Measurements from ENCODE around the gene SRA1. TPM values are rescaled to one million over a fixed set of nuclear protein-coding genes. Genes with fewer than 3 reads are reported as not detected.
"Not testable (repeated sequence)": the region's sequence is repeated elsewhere in the genome, so short reads cannot be mapped to it uniquely, and the experiment has no call there.

Gene SRA1
- total RNA-seq, 1 experiment from 2014 or later = 48.6 TPM

DNA sequence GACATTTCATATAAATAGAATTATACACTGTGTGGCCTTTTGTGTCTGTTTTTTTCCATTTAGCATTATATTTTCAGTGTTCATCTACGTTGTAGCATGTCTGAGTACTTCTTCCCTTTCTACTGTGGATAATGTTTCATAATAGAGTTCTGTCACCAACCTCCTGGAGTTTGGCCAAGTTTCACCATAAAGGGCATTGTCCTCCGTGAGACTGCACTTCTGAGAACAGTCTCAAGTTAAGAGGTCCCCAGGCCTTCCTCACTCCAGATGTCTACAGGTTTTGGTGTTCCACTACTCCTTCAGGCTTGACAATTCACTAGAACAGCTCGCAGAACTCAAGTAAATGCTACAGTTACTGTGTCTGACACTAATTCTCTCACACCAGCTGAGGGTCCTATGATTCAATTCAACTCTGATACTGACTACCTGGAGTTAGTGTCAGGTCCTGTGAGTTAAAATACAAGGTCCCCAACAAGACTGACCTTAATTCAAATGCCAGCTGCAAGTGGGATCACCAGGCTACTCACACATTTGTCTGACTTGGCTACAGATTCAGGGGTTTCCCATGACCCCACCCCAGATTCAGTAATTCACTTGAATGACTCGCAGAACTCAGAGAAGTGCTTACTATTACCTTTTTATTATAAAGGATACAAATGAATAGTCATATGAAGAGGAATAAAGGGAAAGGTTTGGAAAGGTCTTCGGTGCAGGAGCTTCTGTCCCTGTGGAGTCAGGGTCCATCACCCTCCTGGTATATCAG is 38.4 kb upstream of the SRA1 start:
- intact Hi-C loops (cut with micrococcal nuclease) = no loop called here
- no TSS peak for BruUV-seq (replicated peaks)
- no peaks in the 10 kb centered on the region for H3K9me2 ChIP-seq (replicated peaks; ENCODE audit: low read length)
- TF ChIP-seq, protein P1, sequence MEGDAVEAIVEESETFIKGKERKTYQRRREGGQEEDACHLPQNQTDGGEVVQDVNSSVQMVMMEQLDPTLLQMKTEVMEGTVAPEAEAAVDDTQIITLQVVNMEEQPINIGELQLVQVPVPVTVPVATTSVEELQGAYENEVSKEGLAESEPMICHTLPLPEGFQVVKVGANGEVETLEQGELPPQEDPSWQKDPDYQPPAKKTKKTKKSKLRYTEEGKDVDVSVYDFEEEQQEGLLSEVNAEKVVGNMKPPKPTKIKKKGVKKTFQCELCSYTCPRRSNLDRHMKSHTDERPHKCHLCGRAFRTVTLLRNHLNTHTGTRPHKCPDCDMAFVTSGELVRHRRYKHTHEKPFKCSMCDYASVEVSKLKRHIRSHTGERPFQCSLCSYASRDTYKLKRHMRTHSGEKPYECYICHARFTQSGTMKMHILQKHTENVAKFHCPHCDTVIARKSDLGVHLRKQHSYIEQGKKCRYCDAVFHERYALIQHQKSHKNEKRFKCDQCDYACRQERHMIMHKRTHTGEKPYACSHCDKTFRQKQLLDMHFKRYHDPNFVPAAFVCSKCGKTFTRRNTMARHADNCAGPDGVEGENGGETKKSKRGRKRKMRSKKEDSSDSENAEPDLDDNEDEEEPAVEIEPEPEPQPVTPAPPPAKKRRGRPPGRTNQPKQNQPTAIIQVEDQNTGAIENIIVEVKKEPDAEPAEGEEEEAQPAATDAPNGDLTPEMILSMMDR (conservative IDR thresholded peaks at IDR 0.05; ENCODE audit: low read depth, low read length) = no peak
- TF ChIP-seq EZH2 (IDR thresholded peaks at IDR 0.05; ENCODE audit: low read length, unreplicated experiment) = no peak
- TF ChIP-seq EZH2phosphoT487 (IDR thresholded peaks at IDR 0.05; ENCODE audit: borderline replicate concordance, low read length) = no peak
- H2AFZ ChIP-seq (ENCODE audit: low read length) = no peak overlapping the region
- POLR2A ChIA-PET (ENCODE audit: unreplicated experiment) = no interaction called here
- H3K4me2 ChIP-seq (ENCODE audit: low read length) = no peak overlapping the region
- H3K4me3 ChIP-seq (ENCODE audit: low read length) = no peak overlapping the region
- H3K27ac ChIP-seq (ENCODE audit: low read length) = no peak overlapping the region
- ATAC-seq = no peak
- DNase-seq = peak; percentile 26
- H3K27me3 ChIP-seq (ENCODE audit: low read length) = no peaks in the 10 kb centered on the region
- H3K36me3 ChIP-seq (ENCODE audit: low read depth, low read length) = no peaks in the 10 kb centered on the region
- no peaks in the 10 kb centered on the region for H3K79me2 ChIP-seq (ENCODE audit: low read length)
- H3K4me1 ChIP-seq (ENCODE audit: insufficient read depth, low read length) = no peaks in the 10 kb centered on the region
- H3K9me3 ChIP-seq (ENCODE audit: low read length) = no peaks in the 10 kb centered on the region
- CTCF ChIA-PET = no interaction called here
- H3K9ac ChIP-seq (ENCODE audit: low read length) = no peak overlapping the region
- no peaks in the 10 kb centered on the region for H4K20me1 ChIP-seq (ENCODE audit: low read length)
- H3F3A ChIP-seq (ENCODE audit: low read length, unreplicated experiment) = no peaks in the 10 kb centered on the region

DNA sequence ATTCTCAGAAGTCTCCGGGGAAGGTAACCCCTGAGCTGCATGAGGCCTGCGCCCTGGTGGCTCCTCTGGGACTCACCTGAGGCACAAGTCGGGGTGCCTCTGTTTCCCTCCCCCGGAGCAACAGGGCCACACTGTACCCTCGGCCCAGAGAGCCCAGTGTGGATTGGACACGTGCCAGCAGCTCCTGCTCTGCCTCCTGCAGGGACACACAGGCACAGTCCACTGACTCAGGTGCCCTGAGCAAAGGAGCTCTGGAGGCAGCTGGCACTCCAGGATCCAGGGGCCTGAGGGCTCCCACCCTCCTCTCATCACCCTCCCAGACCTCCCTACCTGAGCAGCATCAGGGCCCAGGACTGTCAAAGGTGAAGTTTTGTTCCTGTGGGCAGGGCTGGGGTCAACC is 36.9 kb upstream of the SRA1 start:
- ATAC-seq = no peak
- DNase-seq = no peak
- CTCF ChIA-PET = no interaction called here
- H3K9me2 ChIP-seq (replicated peaks; ENCODE audit: low read length) = no peaks in the 10 kb centered on the region
- no peaks in the 10 kb centered on the region for H4K20me1 ChIP-seq (ENCODE audit: low read length)
- no peaks in the 10 kb centered on the region for H3K9me3 ChIP-seq (ENCODE audit: low read length)
- POLR2A ChIA-PET (ENCODE audit: unreplicated experiment) = no interaction called here
- no TSS peak for BruUV-seq (replicated peaks)
- no peak for TF ChIP-seq EZH2 (IDR thresholded peaks at IDR 0.05; ENCODE audit: low read length, unreplicated experiment)
- TF ChIP-seq, protein P1 (conservative IDR thresholded peaks at IDR 0.05; ENCODE audit: low read depth, low read length) = no peak
- no peak for TF ChIP-seq EZH2phosphoT487 (IDR thresholded peaks at IDR 0.05; ENCODE audit: borderline replicate concordance, low read length)
- no peak overlapping the region for H3K27ac ChIP-seq (ENCODE audit: low read length)
- no peaks in the 10 kb centered on the region for H3K79me2 ChIP-seq (ENCODE audit: low read length)
- no peaks in the 10 kb centered on the region for H3K4me1 ChIP-seq (ENCODE audit: insufficient read depth, low read length)
- no peak overlapping the region for H3K9ac ChIP-seq (ENCODE audit: low read length)
- H3K4me3 ChIP-seq (ENCODE audit: low read length) = no peak overlapping the region
- H3K36me3 ChIP-seq (ENCODE audit: low read depth, low read length) = no peaks in the 10 kb centered on the region
- no peak overlapping the region for H2AFZ ChIP-seq (ENCODE audit: low read length)
- no peak overlapping the region for H3K4me2 ChIP-seq (ENCODE audit: low read length)
- no peaks in the 10 kb centered on the region for H3F3A ChIP-seq (ENCODE audit: low read length, unreplicated experiment)
- H3K27me3 ChIP-seq (ENCODE audit: low read length) = no peaks in the 10 kb centered on the region
- intact Hi-C loops (cut with micrococcal nuclease) = no loop called here

DNA sequence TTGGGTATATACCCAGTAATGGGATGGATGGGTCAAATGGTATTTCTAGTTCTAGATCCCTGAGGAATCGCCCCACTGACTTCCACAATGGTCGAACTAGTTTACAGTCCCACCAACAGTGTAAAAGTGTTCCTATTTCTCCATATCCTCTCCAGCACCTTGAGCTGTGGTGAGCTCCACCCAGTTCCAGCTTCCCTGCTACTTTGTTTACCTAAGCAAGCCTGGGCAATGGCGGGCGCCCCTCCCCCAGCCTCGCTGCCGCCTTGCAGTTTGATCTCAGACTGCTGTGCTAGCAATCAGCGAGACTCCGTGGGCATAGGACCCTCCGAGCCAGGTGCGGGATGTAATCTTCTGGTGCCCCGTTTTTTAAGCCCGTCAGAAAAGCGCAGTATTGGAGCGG is 35.8 kb upstream of the SRA1 start:
- H4K20me1 ChIP-seq (ENCODE audit: low read length); H3F3A ChIP-seq (ENCODE audit: low read length, unreplicated experiment); H3K9me3 ChIP-seq (ENCODE audit: low read length); H3K27ac ChIP-seq (ENCODE audit: low read length); CTCF ChIA-PET; H3K4me1 ChIP-seq (ENCODE audit: insufficient read depth, low read length); H3K9ac ChIP-seq (ENCODE audit: low read length); H3K4me3 ChIP-seq (ENCODE audit: low read length); H3K36me3 ChIP-seq (ENCODE audit: low read depth, low read length); ATAC-seq; BruUV-seq (replicated peaks); H3K79me2 ChIP-seq (ENCODE audit: low read length); intact Hi-C loops (cut with micrococcal nuclease); H3K9me2 ChIP-seq (replicated peaks; ENCODE audit: low read length); H3K27me3 ChIP-seq (ENCODE audit: low read length); H3K4me2 ChIP-seq (ENCODE audit: low read length); DNase-seq; H2AFZ ChIP-seq (ENCODE audit: low read length); POLR2A ChIA-PET (ENCODE audit: unreplicated experiment): not testable (repeated sequence)
